Stimulated activated CD8-positive, alpha-beta memory T cell treated with anti-CD3 and anti-CD28 coated beads, Interleukin-4, amount 100 ng/mL, for 48 hours (primary cell): Measurements from ENCODE around the gene EPG5.

Source experiments
- DNase-seq: peaks from one replicate; pipeline ENCODE4 v3.0.0-alpha.2; 2020

EPG5 gene

DNA sequence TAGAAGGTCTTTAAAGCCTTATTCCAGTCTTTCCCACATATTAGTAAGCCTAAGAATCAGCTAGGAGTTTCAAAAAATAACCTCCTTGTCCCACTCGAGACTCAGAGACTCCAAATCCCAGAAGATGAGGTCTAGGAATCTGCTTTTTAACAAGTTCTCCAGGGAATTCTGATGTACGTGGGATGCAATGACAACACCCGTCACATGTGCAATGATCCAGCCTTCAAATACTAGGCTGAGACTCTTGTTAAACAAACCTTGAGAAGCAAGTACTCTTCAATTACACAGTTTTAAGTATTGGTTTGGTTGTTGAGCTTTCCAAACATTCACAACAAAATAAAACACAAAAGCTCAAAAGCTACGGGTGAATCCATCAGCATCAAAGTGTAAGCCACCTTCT, 53.9 kb downstream of the EPG5 start:
- DNase-seq, result no peak

DNA sequence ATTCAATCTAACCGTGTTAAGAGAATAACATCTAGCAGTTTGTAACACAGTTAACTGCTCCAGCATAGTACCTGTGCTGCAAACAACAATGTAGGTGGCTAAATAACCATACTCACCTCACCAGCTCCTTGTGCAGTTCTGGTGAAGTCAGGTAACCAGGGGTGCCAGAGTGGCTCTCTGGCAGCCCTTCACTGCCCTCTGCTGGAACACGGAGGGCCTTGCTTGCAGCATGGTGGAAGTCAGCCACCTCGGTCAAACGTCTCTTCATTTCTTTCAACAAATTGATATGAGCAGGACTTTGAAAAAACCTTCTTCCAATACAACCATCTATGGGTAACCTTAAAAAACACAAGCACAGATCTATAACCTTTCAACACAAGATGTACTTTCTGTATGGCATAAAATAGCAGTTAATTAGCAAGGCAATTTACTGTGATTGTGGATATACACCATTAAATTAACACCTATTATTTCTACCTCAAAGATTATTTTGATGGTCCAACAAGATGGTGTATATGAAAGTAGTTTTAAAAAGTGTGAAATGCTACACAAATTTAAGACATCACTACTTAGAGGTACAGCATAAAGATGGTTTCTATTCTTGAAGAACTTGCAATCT, 56.6 kb downstream of the EPG5 start:
- DNase-seq, result peak; percentile 73

DNA sequence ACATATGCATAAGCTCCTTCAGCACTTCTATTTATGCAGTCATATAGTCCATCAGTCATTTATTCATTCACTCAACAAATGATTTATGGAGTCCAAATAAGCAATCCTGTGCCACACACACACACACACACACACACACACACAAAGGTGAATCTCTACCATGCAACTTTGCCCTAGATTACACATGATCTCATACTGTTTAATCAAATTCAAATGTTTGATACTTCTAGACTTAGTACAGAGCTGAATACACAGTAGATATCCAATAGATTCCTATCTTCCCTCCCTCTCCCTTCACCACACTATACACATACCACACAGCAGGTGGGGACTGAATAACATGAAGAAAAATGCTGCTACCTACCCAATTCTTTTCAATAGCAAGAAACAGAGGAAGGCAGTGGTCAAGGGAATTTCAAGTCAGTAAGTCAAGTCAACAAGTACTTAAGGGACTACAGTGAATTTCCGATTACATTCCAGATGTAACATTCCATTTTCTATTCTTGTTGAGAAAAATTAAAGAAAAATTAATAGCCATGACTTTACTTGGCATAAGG, 65.4 kb downstream of the EPG5 start:
- no peak for DNase-seq

DNA sequence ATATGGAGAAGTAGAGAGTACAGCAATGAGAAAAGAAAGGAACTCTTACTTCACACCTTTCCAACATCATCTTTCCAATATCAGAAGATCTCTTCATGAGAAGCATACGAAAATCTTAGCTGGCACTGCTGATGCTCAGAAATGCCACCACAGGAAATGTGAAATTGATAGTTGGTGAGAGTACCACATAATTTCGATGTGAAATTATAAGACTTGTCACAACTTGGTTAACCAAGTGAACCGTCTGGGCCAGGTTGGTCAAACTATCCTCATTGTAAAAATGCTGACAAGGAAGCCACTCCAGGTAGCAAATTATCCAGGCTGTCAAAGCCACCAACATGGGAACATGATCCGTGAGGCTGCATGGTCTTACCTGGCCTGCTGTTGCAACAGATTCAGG, 66.5 kb downstream of the EPG5 start:
- no peak for DNase-seq

DNA sequence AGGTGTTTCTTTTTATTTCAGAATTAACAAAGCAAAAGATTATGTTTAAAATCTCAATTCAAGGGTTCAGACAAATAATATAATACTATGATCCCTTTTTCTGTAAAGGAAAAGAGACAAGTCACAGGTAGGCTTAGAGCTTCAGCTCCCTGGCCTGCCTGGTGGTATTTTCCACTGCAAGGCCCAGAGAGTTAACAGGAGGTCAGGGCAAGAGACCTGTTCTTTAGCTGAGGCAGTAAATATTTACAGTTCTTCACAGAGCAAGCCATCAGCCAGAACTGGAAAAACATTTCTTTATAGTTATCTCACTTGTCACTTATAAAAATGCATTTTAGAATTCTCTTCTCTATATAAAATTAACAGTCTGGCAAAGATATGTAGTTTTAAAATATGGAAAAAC, 70.1 kb downstream of the EPG5 start:
- DNase-seq, result no peak

DNA sequence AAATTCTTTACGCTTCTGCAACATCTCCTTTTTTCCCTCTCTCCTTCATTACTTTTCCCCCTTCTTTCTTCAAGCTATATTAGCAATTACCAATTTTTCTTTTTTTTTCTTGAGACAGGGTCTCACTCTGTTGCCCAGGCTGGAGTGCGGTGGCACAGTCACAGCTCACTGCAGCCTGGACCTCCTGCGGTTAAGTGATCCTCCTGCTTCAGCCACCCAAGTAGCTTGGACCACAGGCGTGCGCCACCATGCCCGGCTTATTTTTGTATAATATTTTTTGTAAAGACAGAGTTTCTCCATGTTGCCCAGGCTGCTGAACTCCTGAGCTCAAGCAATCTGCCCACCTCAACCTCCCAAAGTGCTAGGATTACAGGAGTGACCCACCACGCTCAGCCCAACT, 70.7 kb downstream of the EPG5 start:
- DNase-seq, result no peak

DNA sequence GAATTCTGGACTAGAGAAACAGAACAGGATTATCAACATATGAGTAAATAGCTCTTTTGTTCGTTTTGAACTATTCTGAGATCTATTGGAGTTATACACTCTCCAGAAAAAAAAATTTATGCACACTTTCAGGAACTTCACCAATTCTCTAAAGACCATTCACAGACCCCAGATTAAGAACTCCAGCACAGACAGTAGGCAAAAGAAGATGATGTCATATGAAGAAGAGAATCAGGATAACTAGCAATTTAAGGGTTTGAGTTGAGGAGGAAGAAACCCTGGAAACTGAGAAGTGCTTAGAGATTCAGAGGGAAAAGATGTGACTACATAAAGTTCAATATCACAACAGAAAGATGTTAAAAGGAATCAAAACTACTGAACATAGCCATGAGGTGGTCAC, 71.8 kb downstream of the EPG5 start:
- no peak for DNase-seq

DNA sequence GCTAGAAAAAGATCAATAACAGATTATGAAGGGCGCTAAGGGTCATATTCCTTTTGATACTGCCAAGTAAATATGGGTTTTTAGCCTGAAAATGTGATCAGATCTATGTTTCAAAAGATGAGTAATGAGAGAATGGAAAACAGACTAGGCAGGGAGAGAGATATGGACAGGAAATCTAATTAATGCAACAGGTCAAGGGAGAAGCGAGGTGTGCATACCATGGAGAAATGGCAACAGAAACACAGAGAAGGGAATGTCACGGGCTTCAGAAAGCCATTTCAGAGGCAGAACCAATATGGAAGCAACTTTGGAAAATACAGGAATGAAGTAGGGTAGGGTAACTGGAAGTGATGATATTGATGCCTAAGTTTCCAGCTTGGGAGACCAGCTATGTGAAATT, 72.3 kb downstream of the EPG5 start:
- no peak for DNase-seq

DNA sequence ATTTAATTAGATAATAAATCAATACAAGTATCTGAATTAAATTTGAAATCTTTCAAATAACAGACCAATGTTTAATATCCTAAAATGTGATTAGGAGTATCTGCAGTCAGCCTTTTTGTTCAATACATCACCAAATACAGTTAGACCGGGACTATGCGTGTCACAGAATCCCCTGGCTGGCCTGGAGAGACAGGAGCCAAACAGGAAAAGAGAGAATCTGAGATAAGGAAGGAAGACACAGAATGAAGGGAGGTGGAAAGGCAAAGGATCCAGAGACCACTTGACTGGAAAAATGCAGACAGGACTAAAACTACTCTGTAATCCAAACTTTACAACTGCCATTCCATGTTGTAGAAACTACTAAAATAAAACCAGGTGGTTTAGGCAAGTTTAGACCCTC, 75.3 kb downstream of the EPG5 start:
- no peak for DNase-seq

DNA sequence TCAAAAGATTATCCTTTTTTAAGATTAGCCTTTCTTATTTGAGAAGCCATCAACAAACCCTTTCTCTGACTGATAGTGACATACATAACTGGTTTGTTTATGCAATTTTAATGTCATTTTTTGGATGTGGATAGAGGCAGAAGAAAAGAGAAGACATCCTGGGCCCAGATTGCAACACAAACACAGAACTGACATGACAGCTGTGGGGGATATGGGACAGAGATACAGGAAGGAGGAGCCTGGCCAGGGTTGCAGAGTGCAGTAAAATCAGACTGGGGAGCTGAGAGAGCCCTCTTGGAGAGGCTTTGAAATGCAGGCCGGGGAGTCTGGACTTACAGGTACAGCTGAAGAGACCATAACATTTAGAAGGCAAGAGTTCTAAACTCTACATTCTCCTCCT, 76.5 kb downstream of the EPG5 start:
- no peak for DNase-seq

DNA sequence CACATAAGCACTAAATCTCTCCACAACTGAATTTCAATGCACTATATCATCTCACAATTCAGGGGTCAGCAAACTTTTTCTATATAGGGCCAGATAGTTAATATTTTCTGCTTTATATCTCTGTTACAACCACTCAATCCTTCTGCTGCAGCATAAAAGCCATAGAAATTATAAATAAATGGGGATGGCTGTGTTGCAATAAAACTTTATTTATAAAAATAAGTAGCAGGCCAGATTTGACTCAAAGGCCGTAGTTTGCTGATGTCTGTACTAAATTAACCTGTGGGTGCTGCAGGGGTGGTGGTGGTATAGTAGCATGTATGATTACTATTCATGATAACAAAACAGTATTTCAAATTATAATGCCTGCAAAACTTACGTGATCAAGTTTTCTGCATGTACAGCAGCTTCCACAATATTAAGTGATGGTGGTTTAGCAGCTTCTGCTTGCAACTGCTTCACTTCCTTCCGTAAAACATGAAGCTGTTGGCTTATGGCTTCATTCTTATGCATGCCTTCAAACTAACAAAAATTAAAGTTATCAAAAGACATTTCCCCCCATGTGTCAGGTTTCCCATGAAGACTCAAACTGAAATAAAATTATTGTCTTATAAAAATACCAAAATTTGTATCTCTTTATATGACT, 77.6 kb downstream of the EPG5 start:
- no peak for DNase-seq

DNA sequence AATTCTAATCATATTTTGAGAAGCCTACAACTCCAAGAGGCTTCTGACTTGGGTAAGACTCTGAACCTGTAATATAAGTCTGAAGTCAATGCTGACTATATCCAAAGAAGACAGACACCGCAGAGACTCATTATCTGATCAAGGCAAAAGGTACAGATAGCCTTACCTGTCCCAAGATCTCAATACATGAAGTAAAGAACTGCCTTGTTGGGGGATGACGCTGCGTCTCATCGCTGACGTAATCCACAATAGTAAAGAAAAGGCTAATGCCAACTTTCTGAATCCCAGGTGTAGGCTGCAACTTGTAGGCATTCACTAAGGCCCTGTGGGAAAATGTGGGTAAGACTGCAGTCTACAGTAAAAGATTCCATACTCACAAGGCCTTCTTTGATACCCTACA, 79.5 kb downstream of the EPG5 start:
- no peak for DNase-seq

DNA sequence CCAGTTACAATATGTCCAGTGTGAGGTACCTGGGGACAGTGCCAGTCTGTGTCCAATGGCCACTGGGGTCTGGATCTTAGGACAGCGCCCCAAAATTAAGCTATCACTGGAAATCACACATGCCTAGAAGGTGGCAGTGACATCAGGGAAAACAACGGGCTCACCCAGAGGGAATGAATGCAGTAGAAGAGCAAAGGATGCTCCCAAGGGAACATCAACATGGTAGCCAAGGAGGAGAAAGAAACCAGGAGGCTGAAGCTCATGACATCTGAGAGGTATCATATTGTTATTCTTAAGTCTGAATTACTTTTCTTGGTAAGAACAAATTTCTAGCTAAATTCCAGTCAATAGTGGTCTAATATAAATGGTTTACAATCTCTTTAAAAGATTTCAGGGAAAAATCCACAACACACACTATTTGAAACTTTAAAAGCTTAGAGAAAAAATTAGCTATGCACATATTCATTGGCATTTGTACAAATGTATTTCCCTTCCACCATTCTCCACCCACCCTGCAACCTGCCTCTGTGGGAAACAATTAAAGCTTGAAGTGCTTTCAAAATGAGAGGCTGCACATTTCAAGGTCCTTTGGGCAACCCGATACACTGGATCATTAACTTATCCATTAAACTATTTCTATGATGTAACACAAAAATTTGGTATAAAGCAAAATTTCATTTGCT, 86.1 kb downstream of the EPG5 start:
- no peak for DNase-seq

DNA sequence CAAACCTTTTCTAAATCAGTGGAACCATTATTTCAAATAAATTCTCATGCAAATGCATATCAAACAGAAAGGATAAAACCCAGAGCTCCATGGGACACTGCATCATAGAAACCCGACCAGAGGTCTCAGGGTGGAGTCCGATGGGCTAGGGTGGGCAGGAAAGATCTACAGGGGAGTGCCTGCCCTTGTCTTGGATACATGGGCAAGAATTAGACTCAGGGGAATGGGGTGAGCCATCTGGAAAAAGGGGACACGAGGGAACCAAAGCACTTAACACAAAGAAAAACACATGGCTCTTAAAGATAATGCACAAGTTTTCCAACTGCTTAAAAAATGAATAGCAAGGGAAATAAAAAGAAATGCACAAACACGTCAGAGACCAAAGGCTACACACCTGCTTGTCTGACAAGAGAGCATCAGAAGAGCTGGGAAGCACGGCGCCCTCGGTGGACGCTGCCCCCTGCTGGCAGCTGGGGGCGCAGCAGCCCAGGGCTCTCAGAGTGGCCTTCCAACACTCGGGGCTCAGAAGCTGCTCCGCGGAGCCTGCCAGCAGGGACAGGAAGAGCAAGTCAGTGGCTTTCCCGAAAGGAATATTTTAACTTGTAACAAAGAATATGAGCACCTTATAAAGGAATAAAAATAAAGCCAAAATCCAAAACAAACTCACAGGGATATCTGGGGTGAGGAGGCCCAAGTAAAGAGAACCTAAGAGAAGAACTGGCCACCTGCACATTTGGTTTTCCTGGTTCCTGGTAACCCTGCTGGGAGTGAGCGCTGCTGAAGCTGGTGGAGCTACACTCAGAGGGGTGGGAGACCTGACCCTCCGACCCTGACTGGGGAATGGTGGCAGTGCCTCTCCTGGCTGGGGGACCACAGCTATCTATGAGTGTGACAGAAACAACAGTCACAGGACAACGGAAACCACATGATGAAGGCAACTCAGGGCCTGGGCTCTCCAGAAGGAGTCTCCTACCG, 87.2 kb downstream of the EPG5 start:
- peak; percentile 84 for DNase-seq

DNA sequence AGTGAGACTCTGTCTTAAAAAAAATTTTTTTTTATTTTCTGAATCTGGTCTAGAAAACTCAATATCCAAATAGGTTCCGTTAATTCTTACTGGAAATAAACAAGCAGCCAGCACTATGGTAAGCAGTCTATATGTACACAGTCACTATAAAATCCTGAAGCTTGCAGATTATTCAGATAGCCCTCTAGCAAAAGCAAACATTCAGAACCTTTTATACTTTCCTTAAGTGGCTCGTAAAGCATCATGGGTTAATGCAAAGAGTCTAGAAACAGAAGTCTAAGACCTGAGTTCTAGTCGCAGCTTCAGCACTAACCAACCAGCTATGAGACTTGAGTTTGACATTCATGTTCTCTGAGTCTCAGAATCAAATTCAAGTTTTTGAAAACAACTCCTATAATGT, 89.7 kb downstream of the EPG5 start:
- DNase-seq, result no peak

DNA sequence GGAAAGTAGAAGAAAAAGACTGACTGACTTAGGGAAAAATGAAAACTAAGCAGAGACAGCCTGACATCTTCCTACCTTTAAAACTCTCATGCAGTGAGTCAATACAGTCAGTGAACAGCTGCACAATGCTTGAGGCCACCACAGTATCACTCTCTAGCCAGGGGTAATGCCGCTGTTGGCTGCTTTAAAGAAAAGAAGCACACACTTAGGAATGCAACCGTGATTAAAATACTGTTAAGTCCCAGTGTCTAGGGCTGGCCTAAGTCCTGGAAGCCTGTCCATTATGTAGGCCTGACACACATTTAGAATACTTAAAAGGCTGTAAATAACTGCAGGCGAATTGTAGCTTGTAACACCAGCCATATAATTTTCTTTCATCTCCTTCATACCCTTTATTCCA, 91.0 kb downstream of the EPG5 start:
- no peak for DNase-seq

DNA sequence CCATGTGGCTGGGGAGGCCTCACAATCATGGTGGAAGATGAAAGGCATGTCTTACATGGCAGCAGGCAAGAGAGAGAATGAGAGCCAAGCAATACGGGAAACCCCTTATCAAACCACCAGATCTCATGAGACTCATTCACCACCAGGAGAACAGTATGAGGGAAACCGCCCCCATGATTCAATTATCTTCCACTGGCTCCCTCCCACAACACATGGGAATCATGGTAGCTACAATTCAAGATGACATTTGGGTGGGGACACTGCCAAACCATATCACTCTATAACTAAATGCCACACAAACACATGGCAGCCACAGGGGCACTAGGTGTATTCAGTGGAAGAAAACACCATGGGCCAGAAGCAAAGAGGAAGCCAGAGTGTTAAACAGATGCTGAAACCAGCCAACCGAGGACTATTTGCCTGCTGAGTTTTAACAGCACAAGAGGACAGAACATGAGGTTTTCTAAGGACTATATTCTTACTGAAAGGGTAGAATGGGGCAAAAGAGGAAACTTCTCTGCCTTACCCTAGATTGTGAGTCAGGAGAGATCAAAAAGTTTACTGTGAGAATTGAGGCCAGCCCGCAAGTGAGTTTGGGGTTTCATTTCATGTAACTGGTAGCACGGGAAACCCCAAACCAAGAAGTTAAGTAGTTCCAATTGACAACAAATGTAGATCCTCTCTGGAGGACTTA, 92.5 kb downstream of the EPG5 start:
- DNase-seq, result peak; percentile 71

DNA sequence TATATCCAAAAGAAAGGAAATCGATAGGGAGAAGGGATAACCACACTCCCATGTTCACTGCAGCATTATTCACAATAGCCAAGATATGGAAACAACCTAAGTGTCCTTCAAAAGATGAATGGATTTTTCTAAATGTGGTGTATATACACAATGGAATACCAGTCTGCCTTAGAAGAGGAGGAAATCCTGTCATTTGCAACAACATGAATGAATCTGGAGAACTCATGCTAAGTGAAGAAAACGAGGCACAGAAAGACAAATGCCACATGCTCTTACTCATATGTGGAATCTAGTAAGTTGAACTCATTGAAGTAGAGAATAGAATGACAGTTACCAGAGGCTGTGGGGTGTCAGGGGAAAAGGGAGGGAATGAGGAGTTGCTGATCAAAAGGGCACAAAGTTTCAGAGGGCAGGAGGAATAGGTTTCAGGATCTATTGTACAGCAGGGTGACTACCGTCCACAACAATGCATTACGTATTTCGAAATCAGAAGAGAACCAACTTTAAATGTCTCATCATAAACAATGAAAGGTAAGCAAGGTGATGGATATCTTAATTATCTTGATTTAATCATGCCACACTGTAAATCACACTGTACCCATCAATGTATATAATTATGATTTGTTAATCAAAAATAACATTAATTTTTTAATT, 95.6 kb downstream of the EPG5 start:
- DNase-seq, result no peak

DNA sequence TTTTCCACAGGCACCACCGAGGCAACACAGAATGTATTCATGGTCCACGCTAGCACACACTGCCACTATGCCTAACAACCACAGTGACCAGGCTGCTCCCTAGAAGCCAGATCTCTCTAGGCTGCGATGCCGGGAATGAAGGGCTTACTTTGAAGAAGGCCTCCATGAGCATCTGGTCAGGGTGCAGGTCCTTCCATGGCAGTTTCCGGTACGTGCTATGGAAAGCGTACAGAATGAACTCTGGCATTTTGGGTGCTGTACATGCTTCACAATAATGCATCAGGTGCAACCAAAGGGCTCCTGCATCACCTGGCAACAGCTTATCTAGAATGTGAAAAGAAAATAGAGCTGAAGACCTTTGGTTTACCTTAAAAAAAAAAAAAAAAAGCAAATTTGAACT, 96.7 kb downstream of the EPG5 start:
- no peak for DNase-seq

DNA sequence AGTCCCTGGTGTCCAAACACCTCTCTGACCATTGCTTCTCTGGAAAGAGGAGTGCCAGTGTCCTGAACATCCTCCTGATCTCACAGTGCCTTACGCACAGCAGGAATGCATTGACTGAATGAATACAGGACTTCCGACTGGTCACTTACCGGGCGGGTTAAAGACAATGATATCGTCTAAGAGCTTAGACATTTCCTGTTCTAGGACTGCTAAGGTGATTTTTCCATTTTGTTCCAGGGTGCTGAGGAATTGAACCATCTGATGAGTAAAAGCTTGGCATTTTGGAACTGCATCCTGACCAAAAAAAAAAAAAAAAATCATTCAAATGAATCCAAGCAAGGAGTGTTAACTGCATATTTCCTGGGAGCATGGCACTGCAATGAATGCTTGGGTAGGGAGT, 101.7 kb downstream of the EPG5 start:
- no peak for DNase-seq

DNA sequence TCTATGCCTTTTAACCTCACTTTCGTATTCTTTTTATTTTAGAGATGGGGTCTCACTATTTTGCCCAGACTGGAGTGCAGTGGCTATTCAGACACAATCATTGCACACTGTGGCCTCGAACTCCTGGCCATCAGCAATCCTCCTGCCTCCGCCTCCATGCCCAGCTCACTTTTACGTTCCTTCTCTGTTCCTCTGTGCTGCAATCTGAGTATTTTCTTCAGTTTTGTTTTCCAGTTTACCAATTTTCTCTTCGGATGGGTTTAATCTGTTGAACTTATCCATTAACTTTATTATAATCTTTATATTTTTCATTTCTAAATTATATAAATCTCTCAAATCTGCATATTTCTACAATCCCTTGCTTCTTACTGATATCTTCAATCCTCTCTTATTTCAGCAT, 103.0 kb downstream of the EPG5 start:
- no peak for DNase-seq

DNA sequence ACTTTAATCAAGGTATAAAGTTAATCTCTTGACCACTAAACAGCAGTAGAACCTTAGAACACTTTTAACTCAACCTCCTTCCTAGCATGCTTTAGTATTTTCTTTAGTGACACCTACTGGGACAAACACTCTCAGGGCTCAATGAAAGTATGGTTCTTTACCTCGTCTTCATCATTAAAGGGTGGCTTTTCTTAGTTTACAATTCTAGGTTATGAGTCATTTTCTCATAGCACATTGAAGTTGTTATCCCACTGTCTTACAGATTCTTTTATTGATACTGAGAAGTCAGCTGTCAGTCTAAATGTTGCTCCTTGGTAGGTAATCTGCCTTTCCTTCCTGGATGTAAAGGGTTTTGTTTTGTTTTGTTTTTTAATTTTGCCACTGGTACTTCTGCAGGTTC, 103.7 kb downstream of the EPG5 start:
- DNase-seq, result no peak
